Measurements from ENCODE around the gene SLC22A23.

The SLC22A23 gene

DNA sequence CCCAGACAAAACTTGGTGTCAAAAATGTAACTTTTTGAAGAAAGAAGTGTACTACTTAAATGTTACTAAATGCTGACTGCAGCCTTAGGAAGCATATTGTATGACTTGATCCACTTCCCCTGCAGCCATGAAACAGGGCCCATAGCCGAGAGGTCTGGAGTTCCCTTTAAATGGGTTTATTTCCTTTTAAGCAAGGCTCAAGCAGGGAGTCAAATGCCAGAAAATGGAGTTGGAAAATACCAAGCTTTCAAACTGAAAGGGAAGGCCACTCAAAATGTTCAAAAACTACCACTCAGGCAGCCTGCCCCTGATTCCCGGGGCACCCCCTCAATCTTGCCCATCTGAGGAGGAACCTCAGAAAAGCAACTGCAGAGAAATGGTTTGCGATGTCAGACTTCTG, 43.3 kb downstream of the SLC22A23 start:
- Histone ChIP-seq H3K27ac (ENCODE audit: extremely low read depth, low read depth, low read length) (no peak overlapping the region), H3K4me3 (ENCODE audit: low read depth, low read length) (no peak overlapping the region), H3K4me1 (ENCODE audit: control insufficient read depth, insufficient read depth, low read length) (peaks cover 6% of the 10 kb centered on the region; the same call in 1 of the 2 replicates), H3K9me3 (ENCODE audit: control insufficient read depth, insufficient read depth, low read depth, low read length) (no peaks in the 10 kb centered on the region), H3K36me3 (ENCODE audit: control insufficient read depth in 2 of 2, insufficient read depth in 1 of 2, low read length in 2 of 2) (peaks cover 0 to 30% of the 10 kb centered on the region in 2 experiments; a peak in 1 of 3 replicates)
- no peak for TF ChIP-seq ZNF707 (tag by site-specific recombination; IDR thresholded peaks at IDR 0.05)
- no peak for TF ChIP-seq ZBTB1 (tag by site-specific recombination; IDR thresholded peaks at IDR 0.05)
- TF ChIP-seq ZNF391 (tag by site-specific recombination; IDR thresholded peaks at IDR 0.05; ENCODE audit: borderline replicate concordance, low read depth), result no peak
- TF ChIP-seq, protein P1, sequence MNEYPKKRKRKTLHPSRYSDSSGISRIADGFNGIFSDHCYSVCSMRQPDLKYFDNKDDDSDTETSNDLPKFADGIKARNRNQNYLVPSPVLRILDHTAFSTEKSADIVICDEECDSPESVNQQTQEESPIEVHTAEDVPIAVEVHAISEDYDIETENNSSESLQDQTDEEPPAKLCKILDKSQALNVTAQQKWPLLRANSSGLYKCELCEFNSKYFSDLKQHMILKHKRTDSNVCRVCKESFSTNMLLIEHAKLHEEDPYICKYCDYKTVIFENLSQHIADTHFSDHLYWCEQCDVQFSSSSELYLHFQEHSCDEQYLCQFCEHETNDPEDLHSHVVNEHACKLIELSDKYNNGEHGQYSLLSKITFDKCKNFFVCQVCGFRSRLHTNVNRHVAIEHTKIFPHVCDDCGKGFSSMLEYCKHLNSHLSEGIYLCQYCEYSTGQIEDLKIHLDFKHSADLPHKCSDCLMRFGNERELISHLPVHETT (tag by site-specific recombination; IDR thresholded peaks at IDR 0.05), result no peak
- POLR2A ChIA-PET, result no interaction called here
- CTCF ChIA-PET, result interaction anchor here (1.1 to 3.2 kb wide), 3 partner anchors 8 to 56 kb away, joined by 3 to 17 read pairs (median 5); no protein-coding TSS in a partner anchor

DNA sequence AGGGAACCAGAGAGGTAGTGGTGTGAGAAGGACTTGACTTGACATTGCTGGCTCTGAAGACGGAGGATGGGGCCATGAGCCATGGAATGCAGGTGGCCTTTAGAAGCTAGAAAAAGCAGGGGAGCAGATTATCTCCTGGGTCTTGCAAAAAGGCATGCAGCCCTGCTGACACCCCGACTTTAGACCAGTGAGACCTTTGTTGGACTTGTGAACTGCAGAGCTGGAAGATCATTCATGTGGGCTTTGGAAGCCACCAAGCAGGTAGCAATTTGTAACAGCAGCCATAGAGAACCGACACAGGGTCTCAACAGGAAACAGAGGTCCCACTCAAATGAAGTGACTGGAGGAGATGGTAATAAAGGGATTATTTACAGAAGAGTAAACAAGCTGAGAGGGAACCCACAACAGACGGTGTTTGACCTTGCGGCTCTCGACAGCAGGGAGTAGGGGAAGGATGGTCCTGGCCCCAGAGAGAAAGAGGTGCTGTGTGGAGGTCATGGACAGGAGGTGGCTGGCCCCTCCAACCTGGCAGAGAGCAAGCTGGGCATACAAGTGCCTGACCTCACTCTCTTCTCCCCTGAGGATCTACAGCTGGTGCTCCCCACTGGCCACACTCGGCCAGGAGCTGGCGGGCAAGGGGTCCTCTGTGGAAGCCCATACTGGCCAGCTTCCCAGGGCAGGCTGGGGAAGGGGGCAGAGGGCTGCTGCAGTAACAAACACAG, 43.9 kb downstream of the SLC22A23 start:
- ChIA-PET POLR2A (no interaction called here), CTCF (interaction anchor here (0.6 to 3.2 kb wide), 8 partner anchors 9 to 578 kb away, joined by 3 to 17 read pairs (median 3); no protein-coding TSS in a partner anchor)
- no peaks in the 10 kb centered on the region for H3K9me3 ChIP-seq (ENCODE audit: control insufficient read depth, insufficient read depth, low read depth, low read length)
- H3K36me3 ChIP-seq (ENCODE audit: control insufficient read depth in 2 of 2, insufficient read depth in 1 of 2, low read length in 2 of 2), result peaks cover 0 to 34% of the 10 kb centered on the region in 2 experiments; a peak in 1 of 3 replicates
- H3K27ac ChIP-seq (ENCODE audit: extremely low read depth, low read depth, low read length), result no peak overlapping the region
- H3K4me1 ChIP-seq (ENCODE audit: control insufficient read depth, insufficient read depth, low read length), result peaks cover 6% of the 10 kb centered on the region; the same call in 1 of the 2 replicates
- no peak overlapping the region for H3K4me3 ChIP-seq (ENCODE audit: low read depth, low read length)
- no peak for TF ChIP-seq YY1 (tag by site-specific recombination; IDR thresholded peaks at IDR 0.05)
- no peak for TF ChIP-seq GLI4 (tag by site-specific recombination; IDR thresholded peaks at IDR 0.05)
- TF ChIP-seq ZNF24 (tag by site-specific recombination; IDR thresholded peaks at IDR 0.05), result no peak
- peak; percentile 23 for TF ChIP-seq SETDB1 (IDR thresholded peaks at IDR 0.05; ENCODE audit: insufficient read length, low read length)

DNA sequence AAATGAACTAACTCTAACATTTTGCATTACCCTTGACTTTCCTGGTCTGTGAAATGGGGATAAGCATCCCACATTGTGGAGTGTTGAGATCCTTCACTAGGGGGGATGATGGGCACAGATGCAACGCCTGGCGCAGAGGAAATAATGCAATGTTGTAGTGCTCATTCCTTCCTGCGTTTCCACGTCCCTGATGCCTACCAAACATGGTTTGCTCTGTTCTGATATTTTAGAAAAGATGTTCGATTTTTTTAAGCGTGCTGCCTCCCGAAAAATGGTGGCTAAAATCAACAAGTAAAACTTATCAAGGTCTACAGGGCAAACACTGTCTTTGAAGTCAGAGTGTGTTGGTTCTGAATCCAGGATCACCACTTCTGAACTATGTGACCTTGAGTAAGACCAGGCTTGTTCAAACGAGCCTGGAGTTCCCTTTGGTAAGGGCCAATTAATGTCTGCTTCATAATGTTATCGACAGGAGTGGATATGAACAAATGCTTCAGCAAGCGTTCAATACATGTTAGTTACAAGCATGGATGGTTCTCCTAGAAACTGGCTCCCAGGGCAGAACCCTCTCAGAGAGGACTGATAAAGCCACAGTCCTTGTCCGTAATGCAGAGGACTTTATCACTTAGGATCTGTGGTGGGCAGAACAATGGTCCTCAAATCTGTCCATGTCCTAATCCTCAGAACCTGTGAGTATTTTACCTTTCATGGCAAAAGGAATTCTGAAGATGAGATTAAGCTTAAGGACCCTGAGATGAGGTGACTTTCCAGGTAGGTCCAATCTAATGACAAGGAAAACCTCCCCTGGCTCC, 44.7 kb downstream of the SLC22A23 start:
- CTCF ChIA-PET, result interaction anchor here (0.6 to 3.2 kb wide), 38 partner anchors 10 to 579 kb away, joined by 3 to 25 read pairs (median 4); partner anchors contain the start of gene SLC22A23
- H3K27ac ChIP-seq (ENCODE audit: extremely low read depth, low read depth, low read length), result no peak overlapping the region
- peaks cover 0 to 34% of the 10 kb centered on the region in 2 experiments; a peak in 1 of 3 replicates for H3K36me3 ChIP-seq (ENCODE audit: control insufficient read depth in 2 of 2, insufficient read depth in 1 of 2, low read length in 2 of 2)
- no peaks in the 10 kb centered on the region for H3K9me3 ChIP-seq (ENCODE audit: control insufficient read depth, insufficient read depth, low read depth, low read length)
- H3K4me3 ChIP-seq (ENCODE audit: low read depth, low read length), result no peak overlapping the region
- peaks cover 8% of the 10 kb centered on the region for H3K4me1 ChIP-seq (ENCODE audit: control insufficient read depth, insufficient read depth, low read length)
- POLR2A ChIA-PET, result no interaction called here
- TF ChIP-seq ZFP3 (tag by site-specific recombination; IDR thresholded peaks at IDR 0.05; ENCODE audit: low read depth) (no peak), ZNF211 (tag by site-specific recombination; IDR thresholded peaks at IDR 0.05; ENCODE audit: low read depth) (no peak), ZNF112 (tag by site-specific recombination; IDR thresholded peaks at IDR 0.05) (no peak), GLI2 (tag by site-specific recombination; IDR thresholded peaks at IDR 0.05; ENCODE audit: borderline replicate concordance, low read depth) (no peak), EGR2 (tag by site-specific recombination; IDR thresholded peaks at IDR 0.05; ENCODE audit: low read depth) (no peak), MZF1 (tag by site-specific recombination; IDR thresholded peaks at IDR 0.05; ENCODE audit: borderline replicate concordance) (no peak), ZNF48 (tag by site-specific recombination; IDR thresholded peaks at IDR 0.05) (no peak), ZNF76 (tag by site-specific recombination; IDR thresholded peaks at IDR 0.05; ENCODE audit: borderline replicate concordance, low read depth) (no peak), GFI1B (tag by site-specific recombination; IDR thresholded peaks at IDR 0.05) (no peak), HOXA7 (CRISPR knock-in tag; IDR thresholded peaks at IDR 0.05; ENCODE audit: borderline replicate concordance) (no peak), ZNF548 (tag by site-specific recombination; IDR thresholded peaks at IDR 0.05) (no peak)
- TF ChIP-seq, protein P2, sequence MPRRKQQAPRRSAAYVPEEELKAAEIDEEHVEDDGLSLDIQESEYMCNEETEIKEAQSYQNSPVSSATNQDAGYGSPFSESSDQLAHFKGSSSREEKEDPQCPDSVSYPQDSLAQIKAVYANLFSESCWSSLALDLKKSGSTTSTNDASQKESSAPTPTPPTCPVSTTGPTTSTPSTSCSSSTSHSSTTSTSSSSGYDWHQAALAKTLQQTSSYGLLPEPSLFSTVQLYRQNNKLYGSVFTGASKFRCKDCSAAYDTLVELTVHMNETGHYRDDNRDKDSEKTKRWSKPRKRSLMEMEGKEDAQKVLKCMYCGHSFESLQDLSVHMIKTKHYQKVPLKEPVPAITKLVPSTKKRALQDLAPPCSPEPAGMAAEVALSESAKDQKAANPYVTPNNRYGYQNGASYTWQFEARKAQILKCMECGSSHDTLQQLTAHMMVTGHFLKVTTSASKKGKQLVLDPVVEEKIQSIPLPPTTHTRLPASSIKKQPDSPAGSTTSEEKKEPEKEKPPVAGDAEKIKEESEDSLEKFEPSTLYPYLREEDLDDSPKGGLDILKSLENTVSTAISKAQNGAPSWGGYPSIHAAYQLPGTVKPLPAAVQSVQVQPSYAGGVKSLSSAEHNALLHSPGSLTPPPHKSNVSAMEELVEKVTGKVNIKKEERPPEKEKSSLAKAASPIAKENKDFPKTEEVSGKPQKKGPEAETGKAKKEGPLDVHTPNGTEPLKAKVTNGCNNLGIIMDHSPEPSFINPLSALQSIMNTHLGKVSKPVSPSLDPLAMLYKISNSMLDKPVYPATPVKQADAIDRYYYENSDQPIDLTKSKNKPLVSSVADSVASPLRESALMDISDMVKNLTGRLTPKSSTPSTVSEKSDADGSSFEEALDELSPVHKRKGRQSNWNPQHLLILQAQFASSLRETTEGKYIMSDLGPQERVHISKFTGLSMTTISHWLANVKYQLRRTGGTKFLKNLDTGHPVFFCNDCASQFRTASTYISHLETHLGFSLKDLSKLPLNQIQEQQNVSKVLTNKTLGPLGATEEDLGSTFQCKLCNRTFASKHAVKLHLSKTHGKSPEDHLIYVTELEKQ (tag by site-specific recombination; IDR thresholded peaks at IDR 0.05; ENCODE audit: borderline replicate concordance), result no peak
- TF ChIP-seq, protein P3, sequence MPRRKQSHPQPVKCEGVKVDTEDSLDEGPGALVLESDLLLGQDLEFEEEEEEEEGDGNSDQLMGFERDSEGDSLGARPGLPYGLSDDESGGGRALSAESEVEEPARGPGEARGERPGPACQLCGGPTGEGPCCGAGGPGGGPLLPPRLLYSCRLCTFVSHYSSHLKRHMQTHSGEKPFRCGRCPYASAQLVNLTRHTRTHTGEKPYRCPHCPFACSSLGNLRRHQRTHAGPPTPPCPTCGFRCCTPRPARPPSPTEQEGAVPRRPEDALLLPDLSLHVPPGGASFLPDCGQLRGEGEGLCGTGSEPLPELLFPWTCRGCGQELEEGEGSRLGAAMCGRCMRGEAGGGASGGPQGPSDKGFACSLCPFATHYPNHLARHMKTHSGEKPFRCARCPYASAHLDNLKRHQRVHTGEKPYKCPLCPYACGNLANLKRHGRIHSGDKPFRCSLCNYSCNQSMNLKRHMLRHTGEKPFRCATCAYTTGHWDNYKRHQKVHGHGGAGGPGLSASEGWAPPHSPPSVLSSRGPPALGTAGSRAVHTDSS (tag by site-specific recombination; IDR thresholded peaks at IDR 0.05), result no peak
- TF ChIP-seq, protein P4, sequence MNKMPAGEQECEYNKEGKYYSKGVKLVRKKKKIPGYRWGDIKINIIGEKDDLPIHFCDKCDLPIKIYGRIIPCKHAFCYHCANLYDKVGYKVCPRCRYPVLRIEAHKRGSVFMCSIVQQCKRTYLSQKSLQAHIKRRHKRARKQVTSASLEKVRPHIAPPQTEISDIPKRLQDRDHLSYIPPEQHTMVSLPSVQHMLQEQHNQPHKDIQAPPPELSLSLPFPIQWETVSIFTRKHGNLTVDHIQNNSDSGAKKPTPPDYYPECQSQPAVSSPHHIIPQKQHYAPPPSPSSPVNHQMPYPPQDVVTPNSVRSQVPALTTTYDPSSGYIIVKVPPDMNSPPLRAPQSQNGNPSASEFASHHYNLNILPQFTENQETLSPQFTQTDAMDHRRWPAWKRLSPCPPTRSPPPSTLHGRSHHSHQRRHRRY (tag by site-specific recombination; IDR thresholded peaks at IDR 0.05), result no peak
